ENCODE results near the gene MUC5AC. TPM values are rescaled to one million over a fixed set of nuclear protein-coding genes. Genes with fewer than 3 reads are reported as not detected.

The MUC5AC gene
- total RNA-seq, 1 experiment from 2014 or later: not detected

GRCh38 chr11:1208144-1208393 is 50.3 kb downstream of the MUC5AC start:
- Histone ChIP-seq H3K36me3 (ENCODE audit: insufficient read depth, low read length, poor library complexity, severe bottlenecking) (no peaks in the 10 kb centered on the region), H3K27ac (ENCODE audit: low read depth, low read length, poor library complexity, severe bottlenecking) (no peak overlapping the region), H3K4me3 (ENCODE audit: low read depth, low read length, poor library complexity, severe bottlenecking) (no peak overlapping the region), H3K4me1 (ENCODE audit: insufficient read depth, low read length, poor library complexity, severe bottlenecking) (no peaks in the 10 kb centered on the region), H3K9me3 (ENCODE audit: low read depth, low read length, poor library complexity, severe bottlenecking) (peaks cover 8% of the 10 kb centered on the region), H3K27me3 (replicated peaks; ENCODE audit: insufficient read depth, low read depth, low read length, poor library complexity) (peaks cover 11% of the 10 kb centered on the region)
- POLR2A ChIA-PET (ENCODE audit: low non-redundant PET): no interaction called here
- TF ChIP-seq EZH2 (IDR thresholded peaks at IDR 0.05; ENCODE audit: borderline replicate concordance, low read depth, low read length, poor library complexity, severe bottlenecking) (no peak), CTCF (conservative IDR thresholded peaks at IDR 0.05; ENCODE audit: low read depth, low read length) (no peak)
- CTCF ChIA-PET: no interaction called here
- BruUV-seq (replicated peaks): no TSS peak
- DNase-seq (ENCODE audit: low spot score): no peak
- intact Hi-C loops (cut with micrococcal nuclease; ENCODE audit: unreplicated experiment): no loop called here

GRCh38 chr11:1208394-1209261 is 50.9 kb downstream of the MUC5AC start:
- no TSS peak for BruUV-seq (replicated peaks)
- no peaks in the 10 kb centered on the region for H3K4me1 ChIP-seq (ENCODE audit: insufficient read depth, low read length, poor library complexity, severe bottlenecking)
- H3K36me3 ChIP-seq (ENCODE audit: insufficient read depth, low read length, poor library complexity, severe bottlenecking): no peaks in the 10 kb centered on the region
- peaks cover 8% of the 10 kb centered on the region for H3K9me3 ChIP-seq (ENCODE audit: low read depth, low read length, poor library complexity, severe bottlenecking)
- no peak overlapping the region for H3K4me3 ChIP-seq (ENCODE audit: low read depth, low read length, poor library complexity, severe bottlenecking)
- intact Hi-C loops (cut with micrococcal nuclease; ENCODE audit: unreplicated experiment): no loop called here
- DNase-seq (ENCODE audit: low spot score): no peak
- ChIA-PET POLR2A (ENCODE audit: low non-redundant PET) (no interaction called here), CTCF (no interaction called here)
- TF ChIP-seq EZH2 (IDR thresholded peaks at IDR 0.05; ENCODE audit: borderline replicate concordance, low read depth, low read length, poor library complexity, severe bottlenecking): no peak
- no peak for TF ChIP-seq CTCF (conservative IDR thresholded peaks at IDR 0.05; ENCODE audit: low read depth, low read length)
- peaks cover 14% of the 10 kb centered on the region for H3K27me3 ChIP-seq (replicated peaks; ENCODE audit: insufficient read depth, low read depth, low read length, poor library complexity)
- H3K27ac ChIP-seq (ENCODE audit: low read depth, low read length, poor library complexity, severe bottlenecking): no peak overlapping the region

- H3K27me3 ChIP-seq (replicated peaks; ENCODE audit: insufficient read depth, low read depth, low read length, poor library complexity): peaks cover 15% of the 10 kb centered on the region
- CTCF ChIA-PET: no interaction called here
These were observed 51.8 kb downstream of the MUC5AC start for GRCh38 chr11:1209371-1210057.

More at GRCh38 chr11:1209371-1210057, 51.8 kb downstream of the MUC5AC start:
- TF ChIP-seq CTCF (conservative IDR thresholded peaks at IDR 0.05; ENCODE audit: low read depth, low read length) (no peak), EZH2 (IDR thresholded peaks at IDR 0.05; ENCODE audit: borderline replicate concordance, low read depth, low read length, poor library complexity, severe bottlenecking) (no peak)
- intact Hi-C loops (cut with micrococcal nuclease; ENCODE audit: unreplicated experiment): no loop called here
- no peak overlapping the region for H3K4me3 ChIP-seq (ENCODE audit: low read depth, low read length, poor library complexity, severe bottlenecking)
- H3K36me3 ChIP-seq (ENCODE audit: insufficient read depth, low read length, poor library complexity, severe bottlenecking): no peaks in the 10 kb centered on the region
- no TSS peak for BruUV-seq (replicated peaks)
- no peak for DNase-seq (ENCODE audit: low spot score)
- POLR2A ChIA-PET (ENCODE audit: low non-redundant PET): no interaction called here
- no peak overlapping the region for H3K27ac ChIP-seq (ENCODE audit: low read depth, low read length, poor library complexity, severe bottlenecking)
- H3K9me3 ChIP-seq (ENCODE audit: low read depth, low read length, poor library complexity, severe bottlenecking): peaks cover 8% of the 10 kb centered on the region
- H3K4me1 ChIP-seq (ENCODE audit: insufficient read depth, low read length, poor library complexity, severe bottlenecking): no peaks in the 10 kb centered on the region
